ENCODE measurements around the gene DPT. TPM values are rescaled to one million over a fixed set of nuclear protein-coding genes. Genes with fewer than 3 reads are reported as not detected.

The DPT gene
- total and polyA plus RNA-seq, 2 donors (not counting 3 experiments of a cell fraction or from before 2014, with no cell fraction given): not detected

DNA sequence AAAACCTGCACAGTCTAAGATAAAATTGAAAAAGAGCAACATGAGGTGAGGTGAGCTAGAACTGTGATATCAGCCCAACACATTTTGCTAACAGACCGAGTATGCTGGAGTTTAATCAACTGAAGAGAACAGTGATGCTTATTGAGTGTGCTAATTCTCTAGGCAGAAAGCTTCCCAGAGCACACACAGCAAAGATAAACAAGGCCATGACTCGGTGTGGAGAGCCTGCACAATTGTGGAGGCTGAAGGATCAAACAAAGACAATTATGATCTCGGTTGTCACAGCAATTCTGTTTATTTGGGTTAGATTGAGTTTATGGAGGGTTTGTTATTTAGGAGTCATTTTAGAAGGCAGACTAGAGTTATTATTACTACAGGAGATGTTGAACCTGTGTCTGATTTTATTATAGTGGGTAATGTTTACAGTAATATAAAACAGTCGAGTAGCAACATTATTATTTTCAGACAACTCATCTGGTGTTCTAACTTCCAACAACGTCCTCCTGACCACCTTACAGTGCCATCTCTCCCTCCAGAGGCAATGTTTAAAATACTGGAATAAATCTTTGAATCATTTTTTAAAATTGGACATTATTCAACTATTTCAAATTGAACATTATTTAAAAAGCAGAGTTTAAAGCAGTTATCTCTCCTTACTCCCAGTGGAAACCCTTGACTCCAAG, 40.2 kb downstream of the DPT start:
- POLR2A ChIA-PET: no interaction called here
- Histone ChIP-seq H3K27me3 (ENCODE audit: control insufficient read depth in 2 of 2, insufficient read depth in 2 of 2, low read length in 2 of 2) (no peaks in the 10 kb centered on the region), H3K27ac (ENCODE audit: insufficient read depth, low read depth, low read length) (no peak overlapping the region), H3K9me1 (replicated peaks; ENCODE audit: control insufficient read depth, extremely low read depth, insufficient read depth, low read length) (no peaks in the 10 kb centered on the region), H3K9ac (replicated peaks; ENCODE audit: extremely low read depth, insufficient read depth, low read length) (no peak overlapping the region), H3K79me2 (ENCODE audit: control insufficient read depth, insufficient read depth, low read length) (no peaks in the 10 kb centered on the region), H3K4me2 (ENCODE audit: insufficient read depth, low read length) (no peak overlapping the region), H2AFZ (ENCODE audit: low read depth, low read length) (no peak overlapping the region), H3K9me3 (replicated peaks; ENCODE audit: control insufficient read depth, insufficient read depth, low read length) (no peaks in the 10 kb centered on the region), H4K20me1 (replicated peaks; ENCODE audit: control insufficient read depth, extremely low read depth, insufficient read depth, low read length) (no peaks in the 10 kb centered on the region), H3K4me1 (ENCODE audit: control insufficient read depth, extremely low read depth, insufficient read depth, low read length) (no peaks in the 10 kb centered on the region), H3K36me3 (ENCODE audit: control insufficient read depth in 2 of 2, extremely low read depth in 1 of 2, insufficient read depth in 2 of 2, low read length in 2 of 2) (no peaks in the 10 kb centered on the region), H3K4me3 (replicated peaks in 1 of 3; ENCODE audit: insufficient read depth in 1 of 3, low read depth in 1 of 3, low read length in 3 of 3) (no peak overlapping the region)
- intact Hi-C loops (cut with micrococcal nuclease): no loop called here
- CTCF ChIA-PET: no interaction called here
- no TSS peak for BruUV-seq (replicated peaks)
- no peak for DNase-seq (ENCODE audit: low read depth, low spot score)
- no peak for FAIRE-seq
- TF ChIP-seq EZH2 (IDR thresholded peaks at IDR 0.05; ENCODE audit: borderline replicate concordance, low read depth, low read length, severe bottlenecking) (no peak), GATA2 (IDR thresholded peaks at IDR 0.05; ENCODE audit: insufficient read depth, insufficient read length, low read depth, low read length) (no peak), CTCF (IDR thresholded peaks at IDR 0.05; ENCODE audit: extremely low read depth in 1 of 2, insufficient read depth in 1 of 2, low read depth in 1 of 2, low read length in 2 of 2) (no peak), POLR2A (IDR thresholded peaks at IDR 0.05; ENCODE audit: low read depth, low read length) (no peak), FOS (IDR thresholded peaks at IDR 0.05; ENCODE audit: borderline replicate concordance, insufficient read depth, low read length) (no peak), POLR2AphosphoS5 (IDR thresholded peaks at IDR 0.05; ENCODE audit: insufficient read depth, low read depth, low read length) (no peak), MYC (IDR thresholded peaks at IDR 0.05; ENCODE audit: low read depth, low read length) (no peak), JUN (IDR thresholded peaks at IDR 0.05; ENCODE audit: borderline replicate concordance, insufficient read depth, insufficient read length, low read depth) (no peak)
- TF ChIP-seq, protein P1, sequence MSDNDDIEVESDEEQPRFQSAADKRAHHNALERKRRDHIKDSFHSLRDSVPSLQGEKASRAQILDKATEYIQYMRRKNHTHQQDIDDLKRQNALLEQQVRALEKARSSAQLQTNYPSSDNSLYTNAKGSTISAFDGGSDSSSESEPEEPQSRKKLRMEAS (IDR thresholded peaks at IDR 0.05; ENCODE audit: insufficient read depth, insufficient read length): no peak
- dilution Hi-C loops (cut with MboI; ENCODE audit: extremely low pct_ligation_motif_present, low sequenced_read_pairs): no loop called here
